GM23248 (cell line): Measurements from ENCODE around the gene GPC3. TPM values are rescaled to one million over a fixed set of nuclear protein-coding genes. Genes with fewer than 3 reads are reported as not detected.

Experiments used
- DNase-seq: peaks from one replicate; pipeline ENCODE4 v3.0.0-alpha.2; 2015
- H2AFZ ChIP-seq: fragments of 200-600 bp; sonication (generic); 2 replicates; pipeline ENCODE4 v1.6.1; 2016; ENCODE audit warnings: antibody characterized with exemption
- H3F3A ChIP-seq: fragments of 200-600 bp; sonication (generic); 2 replicates; pipeline ENCODE4 v1.6.1; 2016; ENCODE audit warnings: mild to moderate bottlenecking, antibody characterized with exemption, mixed run types; ENCODE audit not compliant: insufficient read depth
- H3K27ac ChIP-seq: fragments of 200-600 bp; sonication (generic); 2 replicates; pipeline ENCODE4 v1.5.1; 2016; ENCODE audit warnings: mild to moderate bottlenecking
- H3K27me3 ChIP-seq: fragments of 200-600 bp; sonication (generic); replicated peaks from 2 replicates; pipeline ENCODE4 v1.6.1; 2016; ENCODE audit warnings: mild to moderate bottlenecking; ENCODE audit not compliant: insufficient read depth
- H3K36me3 ChIP-seq: fragments of 200-600 bp; sonication (generic); 2 replicates; pipeline ENCODE4 v1.6.1; 2016; ENCODE audit warnings: low read depth, mild to moderate bottlenecking
- H3K4me1 ChIP-seq: fragments of 200-600 bp; sonication (generic); 2 replicates; pipeline ENCODE4 v1.6.1; 2016; ENCODE audit warnings: mild to moderate bottlenecking; ENCODE audit not compliant: insufficient read depth
- H3K4me2 ChIP-seq: fragments of 200-600 bp; sonication (generic); one replicate; pipeline ENCODE4 v1.6.1; 2016; ENCODE audit warnings: mild to moderate bottlenecking; ENCODE audit not compliant: unreplicated experiment
- H3K4me3 ChIP-seq: fragments of 200-600 bp; sonication (generic); 2 replicates; pipeline ENCODE4 v1.5.1; 2016; ENCODE audit warnings: mild to moderate bottlenecking
- H3K79me2 ChIP-seq: fragments of 200-600 bp; sonication (generic); 2 replicates; pipeline ENCODE4 v1.6.1; 2016; ENCODE audit warnings: mild to moderate bottlenecking; ENCODE audit not compliant: insufficient read depth
- H3K9ac ChIP-seq: fragments of 200-600 bp; sonication (generic); 2 replicates; pipeline ENCODE4 v1.6.1; 2016; ENCODE audit warnings: mild to moderate bottlenecking
- H3K9me2 ChIP-seq: fragments of 200-600 bp; sonication (generic); 2 replicates; pipeline ENCODE4 v1.6.1; 2016; ENCODE audit warnings: mixed run types, mild to moderate bottlenecking, moderate library complexity; ENCODE audit not compliant: insufficient read depth
- H3K9me3 ChIP-seq: fragments of 200-600 bp; sonication (generic); one replicate; pipeline ENCODE4 v1.6.1; 2017; ENCODE audit warnings: low read depth
- H4K20me1 ChIP-seq: fragments of 200-600 bp; sonication (generic); 2 replicates; pipeline ENCODE4 v1.6.0; 2016; ENCODE audit not compliant: insufficient read depth
- EZH2 ChIP-seq: fragments of 200-600 bp; sonication (generic); IDR thresholded peaks from 2 replicates; pipeline ENCODE4 v1.6.1; 2018; ENCODE audit warnings: antibody characterized with exemption, mild to moderate bottlenecking; ENCODE audit not compliant: insufficient read depth, poor library complexity, severe bottlenecking
- EZH2phosphoT487 ChIP-seq: fragments of 200-600 bp; sonication (generic); IDR thresholded peaks from 2 replicates; pipeline ENCODE4 v1.6.1; 2018; ENCODE audit warnings: antibody characterized with exemption, moderate library complexity, mild to moderate bottlenecking, low read depth; ENCODE audit not compliant: insufficient read depth
- WGBS, 2 experiments: methylation state at CpG; one replicate each; pipeline ENCODE4 v1.1.6; 2015 to 2017; ENCODE audit warnings: low lambda C conversion rate in 2 of 2, low coverage in 1 of 2; ENCODE audit errors: missing lambda C conversion rate in 2 of 2; 5-methylcytosine and 5-hydroxymethylcytosine counted together
- in situ Hi-C: fragments of 300-500 bp; cut with MboI; formaldehyde crosslinking; loops from 2 replicates; pipeline ENCODE4 v1.15.0; 2020
- polyA plus RNA-seq: library from polyadenylated mRNA; unstranded; fragments of >200 nt; fragmentation: Nextera tagmentation; extraction: Ambion mirVana; gene quantifications from 2 replicates; pipeline ENCODE4 v1.2.1, GENCODE V29; 2016
- total RNA-seq: library from RNA; depleted of rRNA; stranded (reverse); fragments of >200 nt; shearing (Covaris generic); gene quantifications from 2 replicates; pipeline ENCODE4 v1.2.3, GENCODE V29; 2014

The GPC3 gene
- total and polyA plus RNA-seq, 2 experiments from 2014 or later = not detected

- 46 to 54% methylated on average over 6 of the region's 6 CpGs for WGBS, 2 experiments
- Histone ChIP-seq H3K79me2 (no peaks in the 10 kb centered on the region), H4K20me1 (no peaks in the 10 kb centered on the region), H3K27ac (no peak overlapping the region), H3K36me3 (no peaks in the 10 kb centered on the region), H3K4me3 (no peak overlapping the region), H3K9ac (no peak overlapping the region), H2AFZ (no peak overlapping the region), H3K27me3 (no peaks in the 10 kb centered on the region), H3K4me2 (no peak overlapping the region), H3K4me1 (no peaks in the 10 kb centered on the region), H3K9me3 (no peaks in the 10 kb centered on the region), H3K9me2 (no peaks in the 10 kb centered on the region), H3F3A (no peaks in the 10 kb centered on the region)
- no peak for DNase-seq
- in situ Hi-C loops = no loop called here
- no peak for TF ChIP-seq EZH2phosphoT487
- TF ChIP-seq EZH2 = no peak
These were observed 137.9 kb downstream of the GPC3 start for GRCh38 chrX:133847340-133847994.

- no peaks in the 10 kb centered on the region for H3K79me2 ChIP-seq
- in situ Hi-C loops = no loop called here
- WGBS, 2 experiments = 0% methylated on average over 2 of the region's 2 CpGs
- H4K20me1 ChIP-seq = no peaks in the 10 kb centered on the region
- no peak overlapping the region for H3K4me3 ChIP-seq
- no peak for DNase-seq
- no peak overlapping the region for H3K9ac ChIP-seq
- no peak overlapping the region for H2AFZ ChIP-seq
- H3K4me2 ChIP-seq = no peak overlapping the region
- H3K27ac ChIP-seq = no peak overlapping the region
- H3K27me3 ChIP-seq = no peaks in the 10 kb centered on the region
- TF ChIP-seq EZH2 = no peak
- no peak for TF ChIP-seq EZH2phosphoT487
- H3K36me3 ChIP-seq = no peaks in the 10 kb centered on the region
- H3K9me2 ChIP-seq = no peaks in the 10 kb centered on the region
- no peaks in the 10 kb centered on the region for H3K9me3 ChIP-seq
- no peaks in the 10 kb centered on the region for H3F3A ChIP-seq
- H3K4me1 ChIP-seq = no peaks in the 10 kb centered on the region
These were observed 139.1 kb downstream of the GPC3 start for GRCh38 chrX:133846311-133846710.

GRCh38 chrX:133840415-133840814 is 145.0 kb downstream of the GPC3 start:
- Histone ChIP-seq H3F3A (no peaks in the 10 kb centered on the region), H3K79me2 (no peaks in the 10 kb centered on the region), H3K4me1 (no peaks in the 10 kb centered on the region), H3K36me3 (no peaks in the 10 kb centered on the region), H3K9me2 (no peaks in the 10 kb centered on the region), H3K9me3 (no peaks in the 10 kb centered on the region), H4K20me1 (no peaks in the 10 kb centered on the region), H3K4me2 (no peak overlapping the region), H3K9ac (no peak overlapping the region), H2AFZ (no peak overlapping the region), H3K4me3 (no peak overlapping the region), H3K27me3 (no peaks in the 10 kb centered on the region), H3K27ac (no peak overlapping the region)
- TF ChIP-seq EZH2phosphoT487 (no peak), EZH2 (no peak)
- DNase-seq = no peak
- in situ Hi-C loops = no loop called here
- WGBS, 2 experiments = 89 to 90% methylated on average over 2 of the region's 2 CpGs

GRCh38 chrX:133838761-133839676 is 146.4 kb downstream of the GPC3 start:
- Histone ChIP-seq H4K20me1 (no peaks in the 10 kb centered on the region), H3K9me2 (no peaks in the 10 kb centered on the region), H3K9ac (no peak overlapping the region), H3K4me1 (no peaks in the 10 kb centered on the region), H3K4me2 (no peak overlapping the region), H3K9me3 (no peaks in the 10 kb centered on the region), H3K4me3 (no peak overlapping the region), H3F3A (no peaks in the 10 kb centered on the region), H3K36me3 (no peaks in the 10 kb centered on the region), H3K27me3 (no peaks in the 10 kb centered on the region), H3K79me2 (no peaks in the 10 kb centered on the region), H2AFZ (no peak overlapping the region), H3K27ac (no peak overlapping the region)
- peak; percentile 28 for DNase-seq
- TF ChIP-seq EZH2 (no peak), EZH2phosphoT487 (no peak)
- in situ Hi-C loops = no loop called here
- 23 to 55% methylated on average over 3 to 4 of the region's 5 CpGs for WGBS, 2 experiments
